ENCODE results near the gene TBX3. TPM values are rescaled to one million over a fixed set of nuclear protein-coding genes. Genes with fewer than 3 reads are reported as not detected.

TBX3 gene
- total RNA-seq, 1 donor from 2014 or later, result 2.4 TPM

GRCh38 chr12:114625294-114625851, 58.6 kb downstream of the TBX3 start:
- ATAC-seq, result peak; percentile 29

DNA sequence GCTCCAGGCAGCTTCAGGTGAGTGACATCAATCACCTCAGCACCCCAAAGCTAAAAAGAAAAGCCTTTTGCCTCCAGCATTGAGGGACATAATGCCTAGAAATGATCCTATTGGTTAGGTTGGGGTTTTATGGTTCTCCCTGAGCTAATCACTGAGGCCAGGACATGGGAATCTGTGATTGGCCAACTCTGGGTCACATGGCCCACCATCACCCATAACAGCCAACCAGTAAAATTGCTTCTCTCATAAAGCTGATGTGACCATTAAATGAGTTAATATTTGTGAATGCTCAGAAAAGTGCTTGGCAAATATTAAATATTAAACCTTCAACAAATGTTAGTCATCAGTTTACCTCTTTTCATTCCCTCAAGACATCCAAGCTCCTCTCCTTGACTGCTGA, 60.2 kb downstream of the TBX3 start:
- no peak for ATAC-seq
